ENCODE measurements around the gene LCN2. TPM values are rescaled to one million over a fixed set of nuclear protein-coding genes. Genes with fewer than 3 reads are reported as not detected.
A peak's percentile ranks its signal among the peaks of the same experiment; 100 is the strongest.
"Not testable (repeated sequence)": the region's sequence is repeated elsewhere in the genome, so short reads cannot be mapped to it uniquely, and the experiment has no call there.

The LCN2 gene
- total RNA-seq: not detected in 2 replicates

- no peak for DNase-seq (ENCODE audit: low read depth in 2 of 2)
Measured at GRCh38 chr9:128149001-128149701, at the start of gene LCN2. LCN2 (plus strand) TSS chr9:128149453; CDS start chr9:128149526, 73 bp downstream.

- peak; percentile 63 to 81 for DNase-seq (ENCODE audit: low read depth in 2 of 2)
Measured at GRCh38 chr9:128099932-128100491, 49.2 kb upstream of the LCN2 start.

GRCh38 chr9:128100581-128100980, 48.7 kb upstream of the LCN2 start:
- no peak for DNase-seq (ENCODE audit: low read depth in 2 of 2)

GRCh38 chr9:128101231-128101661, 48.0 kb upstream of the LCN2 start:
- DNase-seq (ENCODE audit: low read depth in 2 of 2): peak in 1 of 2 donors; percentile 58

GRCh38 chr9:128101690-128102089, 47.6 kb upstream of the LCN2 start:
- peak; percentile 51 to 74 for DNase-seq (ENCODE audit: low read depth in 2 of 2)

GRCh38 chr9:128102196-128102595, 47.1 kb upstream of the LCN2 start:
- DNase-seq (ENCODE audit: low read depth in 2 of 2): no peak

- no peak for DNase-seq (ENCODE audit: low read depth in 2 of 2)
Measured at GRCh38 chr9:128102861-128103588, 46.2 kb upstream of the LCN2 start.

GRCh38 chr9:128103589-128103962, 45.7 kb upstream of the LCN2 start:
- DNase-seq (ENCODE audit: low read depth in 2 of 2): no peak

GRCh38 chr9:128104171-128104618, 45.1 kb upstream of the LCN2 start:
- peak; percentile 44 to 59 for DNase-seq (ENCODE audit: low read depth in 2 of 2)

- DNase-seq (ENCODE audit: low read depth in 2 of 2): no peak
Measured at GRCh38 chr9:128105538-128106175, 43.6 kb upstream of the LCN2 start.

- DNase-seq (ENCODE audit: low read depth in 2 of 2): no peak
Measured at GRCh38 chr9:128106181-128106939, 42.9 kb upstream of the LCN2 start.

GRCh38 chr9:128106940-128107467, 42.2 kb upstream of the LCN2 start:
- DNase-seq (ENCODE audit: low read depth in 2 of 2): no peak

- no peak for DNase-seq (ENCODE audit: low read depth in 2 of 2)
Measured at GRCh38 chr9:128107468-128108268, 41.6 kb upstream of the LCN2 start.

GRCh38 chr9:128108269-128109049, 40.8 kb upstream of the LCN2 start:
- no peak for DNase-seq (ENCODE audit: low read depth in 2 of 2)

GRCh38 chr9:128109050-128109709, 40.1 kb upstream of the LCN2 start:
- DNase-seq (ENCODE audit: low read depth in 2 of 2): no peak

- DNase-seq (ENCODE audit: low read depth in 2 of 2): not testable (repeated sequence)
Measured at GRCh38 chr9:128111726-128112125, 37.5 kb upstream of the LCN2 start.

GRCh38 chr9:128113526-128114325, 35.5 kb upstream of the LCN2 start:
- no peak for DNase-seq (ENCODE audit: low read depth in 2 of 2)
